Lower leg skin (tissue), 3 donors: Measurements from ENCODE around the gene CD151.

Experiments
- POLR2A ChIP-seq, 2 donors: fragments of 450-650 bp; IDR thresholded peaks; one replicate each; pipeline ENCODE4 v1.6.1; 2016 to 2017; ENCODE audit warnings: antibody characterized with exemption in 2 of 2, mild to moderate bottlenecking in 1 of 2, moderate library complexity in 1 of 2
- TF ChIP-seq, protein P1 (sequence below), 3 donors: fragments of 450-650 bp; IDR thresholded peaks; one replicate each; pipeline ENCODE4 v1.5.1; 2016; ENCODE audit warnings: antibody characterized with exemption in 3 of 3, mild to moderate bottlenecking in 3 of 3, moderate library complexity in 2 of 3

DNA sequence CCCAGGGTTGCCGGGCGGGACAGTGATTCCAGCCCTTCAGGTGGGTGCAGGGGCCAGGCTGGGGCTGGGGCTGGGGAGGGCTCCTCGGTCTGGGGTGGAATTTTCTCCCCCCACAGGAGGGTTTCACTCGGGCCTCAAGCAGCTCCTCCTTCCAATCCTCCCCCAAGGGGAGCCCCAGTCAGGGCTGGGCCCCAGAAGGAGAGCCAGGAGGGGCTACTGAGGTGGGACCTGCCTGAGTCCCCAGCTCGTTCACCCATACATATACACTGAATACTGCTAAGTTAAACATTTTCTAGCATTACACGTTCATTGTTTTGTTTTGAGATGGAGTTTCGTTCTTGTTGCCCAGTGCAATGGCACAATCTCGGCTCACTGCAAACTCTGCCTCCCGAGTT, 6.5 kb upstream of the CD151 start:
- TF ChIP-seq, protein P1, sequence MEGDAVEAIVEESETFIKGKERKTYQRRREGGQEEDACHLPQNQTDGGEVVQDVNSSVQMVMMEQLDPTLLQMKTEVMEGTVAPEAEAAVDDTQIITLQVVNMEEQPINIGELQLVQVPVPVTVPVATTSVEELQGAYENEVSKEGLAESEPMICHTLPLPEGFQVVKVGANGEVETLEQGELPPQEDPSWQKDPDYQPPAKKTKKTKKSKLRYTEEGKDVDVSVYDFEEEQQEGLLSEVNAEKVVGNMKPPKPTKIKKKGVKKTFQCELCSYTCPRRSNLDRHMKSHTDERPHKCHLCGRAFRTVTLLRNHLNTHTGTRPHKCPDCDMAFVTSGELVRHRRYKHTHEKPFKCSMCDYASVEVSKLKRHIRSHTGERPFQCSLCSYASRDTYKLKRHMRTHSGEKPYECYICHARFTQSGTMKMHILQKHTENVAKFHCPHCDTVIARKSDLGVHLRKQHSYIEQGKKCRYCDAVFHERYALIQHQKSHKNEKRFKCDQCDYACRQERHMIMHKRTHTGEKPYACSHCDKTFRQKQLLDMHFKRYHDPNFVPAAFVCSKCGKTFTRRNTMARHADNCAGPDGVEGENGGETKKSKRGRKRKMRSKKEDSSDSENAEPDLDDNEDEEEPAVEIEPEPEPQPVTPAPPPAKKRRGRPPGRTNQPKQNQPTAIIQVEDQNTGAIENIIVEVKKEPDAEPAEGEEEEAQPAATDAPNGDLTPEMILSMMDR (IDR thresholded peaks at IDR 0.05), result no peak
- TF ChIP-seq POLR2A (IDR thresholded peaks at IDR 0.05), result no peak
